Superior temporal gyrus (tissue), 1 donor: ENCODE data around the gene HFE.
"Not testable (repeated sequence)": the region's sequence is repeated elsewhere in the genome, so short reads cannot be mapped to it uniquely, and the experiment has no call there.

Experiments
- DNase-seq: peaks from one replicate; pipeline ENCODE4 v3.0.0-alpha.2; 2016; ENCODE audit errors: extremely low spot score

HFE gene

DNA sequence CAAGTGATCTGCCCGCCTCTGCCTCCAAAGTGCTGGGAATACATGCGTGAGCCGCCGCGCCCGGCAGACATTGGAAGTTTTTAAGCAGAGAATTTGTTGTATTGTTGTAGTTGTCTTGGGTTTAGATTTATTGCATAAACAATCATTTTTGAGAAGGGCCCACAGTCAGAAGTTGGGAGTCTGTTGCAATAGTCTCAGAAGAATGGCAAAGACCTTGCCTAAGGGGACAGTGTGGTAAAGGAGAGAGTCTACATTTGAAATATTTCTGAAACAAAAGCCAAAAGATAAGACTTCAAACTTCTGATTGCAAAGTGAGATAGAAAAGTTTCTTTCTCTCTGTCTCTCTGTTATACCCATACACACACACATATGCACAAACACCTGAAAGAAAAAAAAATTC is 22.5 kb downstream of the HFE start:
- DNase-seq: no peak

DNA sequence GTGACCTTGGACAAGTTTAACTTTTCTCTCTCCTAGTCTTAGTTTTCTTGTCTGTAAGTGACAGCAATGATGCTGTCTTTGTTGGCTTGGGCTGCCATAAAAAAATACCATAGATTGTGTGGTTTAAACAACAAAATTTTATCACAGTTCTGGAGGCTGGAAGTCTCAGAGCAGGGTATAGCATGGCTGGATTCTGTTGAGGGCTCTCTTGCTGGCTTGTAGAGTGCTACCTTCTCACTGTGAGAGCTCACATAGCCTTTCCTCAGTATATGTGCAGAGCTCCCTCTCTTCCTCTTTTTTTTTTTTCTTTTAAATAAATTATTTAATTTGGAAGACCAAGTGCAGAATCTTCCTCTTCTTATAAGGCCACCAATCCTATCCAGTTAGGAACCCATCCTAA is 26.3 kb downstream of the HFE start:
- DNase-seq: no peak

DNA sequence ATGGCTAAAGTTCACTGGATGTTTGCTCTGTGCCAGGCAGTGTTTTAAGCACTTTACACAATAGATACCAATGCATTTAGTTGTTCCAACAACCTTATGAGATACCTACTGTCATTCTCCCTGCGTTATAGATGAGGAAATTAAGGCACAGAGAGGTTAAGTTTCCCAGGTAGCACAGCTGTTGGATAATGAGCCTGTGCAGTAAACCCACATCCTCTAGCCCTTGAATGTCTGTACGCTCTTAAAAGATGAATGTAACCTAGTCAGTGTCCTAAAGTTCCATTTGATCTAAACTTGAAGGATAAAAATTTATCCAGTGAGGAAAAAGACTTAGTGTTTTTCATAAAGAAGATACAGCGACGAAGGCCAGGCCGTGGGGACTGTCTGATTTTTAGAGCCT is 28.0 kb downstream of the HFE start:
- no peak for DNase-seq

DNA sequence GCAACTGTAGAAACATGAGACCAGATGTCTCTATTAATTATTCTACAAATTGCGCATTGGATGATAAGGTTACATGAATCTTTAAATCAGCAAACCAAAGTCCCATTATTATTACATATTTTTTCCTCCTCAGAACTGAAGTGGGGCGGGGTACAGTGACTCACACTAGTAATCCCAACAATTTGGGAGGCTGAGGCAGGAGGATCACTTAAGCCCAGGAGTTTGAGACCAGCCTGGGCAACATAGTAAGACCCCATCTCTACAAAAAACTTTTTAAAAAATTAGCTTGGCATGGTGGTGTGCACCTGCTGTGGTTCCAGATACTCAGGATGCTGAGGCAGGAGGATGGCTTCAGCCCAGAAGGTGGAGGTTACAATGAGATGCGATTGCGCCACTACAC is 29.0 kb downstream of the HFE start:
- DNase-seq: no peak

DNA sequence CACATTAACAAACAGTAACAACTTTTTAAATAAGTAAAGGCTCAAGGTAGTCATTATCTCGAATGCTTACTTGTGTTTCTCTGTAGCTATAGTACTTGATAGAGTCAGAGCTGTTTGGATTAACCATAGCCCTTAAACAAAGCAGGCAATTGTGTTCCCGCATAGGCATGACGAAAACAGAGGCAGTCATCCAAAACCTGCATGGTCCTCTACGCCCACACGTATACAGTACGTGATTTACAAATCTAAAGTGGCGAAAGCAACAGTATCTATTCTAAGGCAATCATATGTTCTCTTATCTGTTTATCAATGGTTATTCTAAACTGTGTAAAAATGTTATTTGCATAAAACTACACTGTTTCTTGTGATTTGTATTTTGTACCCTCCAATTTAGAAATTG is 31.8 kb downstream of the HFE start:
- peak; percentile 89 for DNase-seq

DNA sequence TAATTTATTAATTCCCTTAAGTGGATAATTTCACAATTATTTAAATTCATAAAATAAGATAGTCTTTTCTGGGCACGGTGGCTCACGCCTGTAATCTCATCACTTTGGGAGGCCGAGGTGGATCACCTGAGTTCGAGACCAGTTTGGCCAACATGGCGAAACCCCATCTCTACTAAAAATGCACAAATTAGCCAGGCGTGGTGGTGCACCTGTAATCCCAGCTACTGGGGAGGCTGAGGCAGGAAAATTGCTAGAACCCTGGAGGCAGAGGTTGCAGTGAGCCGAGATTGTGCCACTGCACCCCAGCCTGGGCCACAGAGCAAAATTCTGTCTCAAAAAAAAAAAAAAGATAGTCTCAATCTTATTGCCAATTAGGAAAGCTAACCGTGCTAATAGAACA is 32.9 kb downstream of the HFE start:
- DNase-seq: not testable (repeated sequence)

DNA sequence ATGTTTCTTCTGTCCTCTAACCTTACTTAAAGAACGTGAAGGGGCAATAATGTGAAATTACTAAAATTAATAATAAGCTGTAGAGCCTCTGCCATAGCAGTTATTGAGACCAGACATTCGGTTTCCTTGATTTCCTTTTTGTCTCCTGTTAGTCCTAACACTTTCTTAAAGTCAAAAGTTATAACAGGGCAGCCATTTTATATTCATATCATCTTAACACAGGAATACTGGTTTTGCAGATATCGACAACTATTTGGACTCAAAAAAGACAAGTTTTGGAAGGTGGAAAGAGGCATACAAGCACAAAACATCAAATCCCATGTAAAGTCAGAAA is 33.5 kb downstream of the HFE start:
- DNase-seq: no peak

DNA sequence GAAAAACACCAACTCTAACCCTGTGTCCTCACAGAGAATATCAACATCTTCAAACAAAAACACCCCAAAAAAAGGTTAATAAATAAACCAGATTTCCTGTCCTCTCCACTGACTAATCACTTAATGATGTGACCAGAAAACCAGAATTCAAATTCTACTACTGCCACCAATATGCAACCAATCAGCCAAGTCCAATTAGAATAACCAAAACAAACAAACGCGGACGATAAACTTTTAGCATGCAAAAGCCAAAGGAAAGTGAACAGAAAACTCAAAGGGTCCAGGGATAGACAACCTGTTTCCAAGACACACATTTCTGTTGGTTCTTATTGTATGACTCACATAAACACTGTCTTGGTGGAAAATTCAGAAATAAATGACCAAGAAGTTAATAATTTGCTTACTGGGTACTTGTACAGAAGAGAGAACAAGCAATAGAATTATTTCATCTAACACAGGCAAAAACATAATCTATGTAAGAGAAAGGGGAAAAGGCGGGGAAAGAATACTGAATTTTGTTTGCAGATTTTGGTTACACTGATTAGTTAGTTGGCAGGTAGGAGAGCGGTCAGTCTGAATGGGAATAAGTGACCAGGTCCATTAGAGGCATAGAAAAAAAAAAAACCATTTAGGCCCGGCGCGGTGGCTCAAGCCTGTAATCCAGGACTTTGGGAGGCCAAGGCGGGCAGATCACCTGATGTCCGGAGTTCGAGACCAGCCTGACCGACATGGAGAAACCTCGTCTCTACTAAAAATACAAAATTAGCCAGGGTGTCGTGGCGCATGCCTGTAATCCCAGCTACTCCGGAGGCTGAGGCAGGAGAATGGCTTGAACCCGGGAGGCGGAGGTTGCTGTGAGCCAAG is 34.1 kb downstream of the HFE start:
- DNase-seq: no peak

DNA sequence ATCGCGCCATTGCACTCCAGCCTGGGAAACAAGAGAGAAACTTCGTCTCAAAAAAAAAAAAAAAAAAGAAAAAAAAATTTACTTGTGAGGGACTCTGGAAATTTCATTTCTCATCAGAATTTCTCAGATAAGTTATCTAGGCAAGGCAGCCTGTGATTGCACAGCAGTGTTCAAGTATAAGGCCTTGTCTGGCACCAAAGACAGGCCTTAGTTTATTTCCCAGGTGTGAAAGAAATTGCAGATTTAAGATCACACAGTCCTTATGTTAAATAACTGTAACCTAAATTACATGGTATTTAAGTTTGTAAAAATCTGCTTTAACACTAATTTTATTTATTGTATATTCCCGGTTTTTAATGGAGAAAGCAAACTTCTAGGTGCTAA is 34.8 kb downstream of the HFE start:
- no peak for DNase-seq

DNA sequence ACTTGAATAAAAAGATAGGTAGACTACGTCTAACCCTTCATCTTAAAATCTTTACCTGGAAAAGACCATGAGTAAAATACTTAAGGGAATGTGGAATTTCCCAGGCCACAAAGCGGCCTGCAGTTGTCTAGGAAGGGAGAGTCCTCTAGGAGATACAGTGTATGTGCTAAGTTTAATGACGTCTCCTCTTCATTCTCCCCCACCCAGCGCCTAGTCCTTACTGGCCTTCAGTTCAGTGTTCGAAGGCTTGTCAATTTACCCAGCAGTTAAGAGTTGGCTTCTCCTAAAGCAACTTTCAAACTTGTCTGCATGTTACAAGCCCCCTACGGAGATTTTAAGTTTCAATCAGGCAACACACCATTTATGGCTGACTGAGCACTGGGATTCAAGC is 35.2 kb downstream of the HFE start:
- DNase-seq: no peak

DNA sequence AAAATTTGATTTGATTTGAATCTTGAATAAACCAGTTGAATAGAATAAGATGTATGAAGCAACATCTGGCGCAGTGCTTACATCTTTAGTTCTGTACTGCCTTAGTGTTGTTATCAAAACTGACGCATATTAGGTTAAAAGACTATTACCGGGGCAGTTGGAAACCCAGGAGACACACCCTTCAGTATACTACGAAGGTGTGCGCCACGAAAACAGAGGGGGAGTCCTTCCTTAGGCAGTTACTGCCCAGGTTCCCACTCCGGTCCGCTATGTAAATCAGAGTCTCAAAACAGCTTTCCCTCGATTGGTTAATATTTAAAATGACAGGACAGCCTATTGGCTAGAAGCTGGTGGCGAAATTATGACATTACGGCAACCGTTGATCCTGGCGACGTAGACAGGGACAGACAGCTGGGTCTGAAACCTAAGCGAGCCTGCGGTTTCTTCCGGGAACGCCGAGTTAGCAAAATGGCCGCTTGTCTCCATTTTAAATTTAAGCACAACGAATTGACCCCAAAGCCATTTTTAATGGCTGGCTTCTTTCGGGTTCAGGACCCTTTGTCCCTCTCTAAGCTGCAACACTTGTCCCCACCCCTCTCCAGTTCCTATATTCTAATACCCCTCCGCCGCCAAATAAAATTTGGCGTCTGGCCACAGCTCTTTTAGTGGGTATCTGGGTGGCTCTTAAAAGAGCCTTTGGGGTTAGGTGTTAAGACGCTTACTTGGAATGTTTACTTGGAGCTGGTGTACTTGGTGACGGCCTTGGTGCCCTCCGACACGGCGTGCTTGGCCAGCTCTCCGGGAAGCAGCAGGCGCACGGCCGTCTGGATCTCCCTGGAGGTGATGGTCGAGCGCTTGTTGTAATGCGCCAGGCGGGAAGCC is 35.8 kb downstream of the HFE start:
- peak; percentile 100 for DNase-seq

DNA sequence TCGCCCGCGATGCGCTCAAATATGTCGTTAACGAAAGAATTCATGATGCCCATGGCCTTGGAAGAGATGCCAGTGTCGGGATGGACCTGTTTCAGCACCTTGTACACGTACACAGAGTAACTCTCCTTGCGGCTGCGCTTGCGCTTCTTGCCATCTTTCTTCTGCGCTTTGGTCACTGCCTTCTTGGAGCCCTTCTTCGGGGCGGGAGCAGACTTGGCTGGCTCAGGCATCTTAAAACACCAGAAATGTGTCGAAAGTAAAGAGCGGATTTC is 36.4 kb downstream of the HFE start:
- DNase-seq: no peak

DNA sequence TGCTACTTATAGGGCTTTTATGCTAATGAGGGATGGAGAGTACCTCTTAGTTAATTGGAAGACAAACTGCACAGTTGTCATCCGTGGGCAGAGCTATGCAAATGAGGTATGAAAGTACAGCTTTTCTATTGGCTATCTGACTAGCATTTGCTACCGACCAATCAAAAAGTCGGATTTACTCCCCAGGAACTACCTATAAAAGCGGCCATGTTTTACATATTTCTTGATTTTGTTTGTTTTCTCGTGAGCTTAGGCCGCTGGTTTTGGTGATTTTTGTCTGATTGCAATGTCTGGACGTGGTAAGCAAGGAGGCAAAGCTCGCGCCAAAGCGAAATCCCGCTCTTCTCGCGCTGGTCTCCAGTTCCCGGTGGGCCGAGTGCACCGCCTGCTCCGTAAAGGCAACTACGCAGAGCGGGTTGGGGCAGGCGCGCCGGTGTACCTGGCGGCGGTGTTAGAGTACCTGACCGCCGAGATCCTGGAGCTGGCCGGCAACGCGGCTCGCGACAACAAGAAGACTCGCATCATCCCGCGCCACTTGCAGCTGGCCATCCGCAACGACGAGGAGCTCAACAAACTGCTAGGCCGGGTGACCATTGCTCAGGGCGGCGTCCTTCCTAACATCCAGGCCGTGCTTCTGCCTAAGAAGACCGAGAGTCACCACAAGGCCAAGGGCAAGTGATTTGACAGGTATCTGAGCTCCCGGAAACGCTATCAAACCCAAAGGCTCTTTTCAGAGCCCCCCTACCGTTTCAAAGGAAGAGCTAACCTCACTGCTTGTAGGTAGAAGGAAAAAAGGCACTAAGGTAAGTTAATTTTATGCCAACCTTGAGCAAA is 36.9 kb downstream of the HFE start:
- DNase-seq: peak; percentile 100

DNA sequence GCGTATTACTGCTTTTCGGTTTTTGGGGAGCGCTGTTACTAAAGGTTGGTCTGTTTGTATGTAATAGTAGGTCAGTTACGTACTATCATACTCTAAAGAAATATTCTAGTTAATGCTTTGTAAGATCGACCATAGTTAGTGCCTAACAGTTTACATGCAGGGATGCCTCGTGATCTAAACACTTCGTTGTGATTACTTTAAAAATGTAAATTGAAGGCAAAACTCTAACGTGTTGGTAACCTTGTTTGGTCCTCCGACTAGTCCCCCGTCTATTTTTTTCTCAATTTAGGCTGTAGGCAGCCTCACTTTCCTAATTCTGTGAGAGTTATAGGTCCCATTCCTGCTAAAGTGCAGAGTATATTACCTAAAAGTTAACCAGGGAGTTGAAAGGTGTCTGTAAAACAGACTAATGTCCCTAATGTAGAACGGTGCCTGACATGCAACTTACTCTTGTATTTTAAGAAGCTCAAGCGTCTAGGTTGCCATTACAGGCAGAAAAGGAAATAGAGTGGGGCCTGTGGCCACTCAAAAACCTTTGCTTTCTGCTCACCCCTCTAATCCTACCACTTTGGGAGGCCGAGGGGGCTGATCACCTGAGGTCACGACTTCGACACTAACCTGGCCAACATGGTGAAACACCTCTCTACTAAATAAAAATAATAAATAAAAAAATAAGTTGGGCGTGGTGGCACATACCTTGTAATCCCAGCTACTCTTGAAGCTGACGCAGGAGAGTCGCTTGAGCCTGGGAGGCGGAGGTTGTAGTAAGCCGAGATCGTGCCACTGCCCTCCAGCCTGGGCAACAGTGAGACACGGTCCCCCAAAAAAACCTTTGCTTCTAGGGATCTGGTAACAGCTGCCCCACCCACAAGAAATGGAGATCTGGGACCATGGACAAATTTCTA is 37.8 kb downstream of the HFE start:
- peak; percentile 64 for DNase-seq

DNA sequence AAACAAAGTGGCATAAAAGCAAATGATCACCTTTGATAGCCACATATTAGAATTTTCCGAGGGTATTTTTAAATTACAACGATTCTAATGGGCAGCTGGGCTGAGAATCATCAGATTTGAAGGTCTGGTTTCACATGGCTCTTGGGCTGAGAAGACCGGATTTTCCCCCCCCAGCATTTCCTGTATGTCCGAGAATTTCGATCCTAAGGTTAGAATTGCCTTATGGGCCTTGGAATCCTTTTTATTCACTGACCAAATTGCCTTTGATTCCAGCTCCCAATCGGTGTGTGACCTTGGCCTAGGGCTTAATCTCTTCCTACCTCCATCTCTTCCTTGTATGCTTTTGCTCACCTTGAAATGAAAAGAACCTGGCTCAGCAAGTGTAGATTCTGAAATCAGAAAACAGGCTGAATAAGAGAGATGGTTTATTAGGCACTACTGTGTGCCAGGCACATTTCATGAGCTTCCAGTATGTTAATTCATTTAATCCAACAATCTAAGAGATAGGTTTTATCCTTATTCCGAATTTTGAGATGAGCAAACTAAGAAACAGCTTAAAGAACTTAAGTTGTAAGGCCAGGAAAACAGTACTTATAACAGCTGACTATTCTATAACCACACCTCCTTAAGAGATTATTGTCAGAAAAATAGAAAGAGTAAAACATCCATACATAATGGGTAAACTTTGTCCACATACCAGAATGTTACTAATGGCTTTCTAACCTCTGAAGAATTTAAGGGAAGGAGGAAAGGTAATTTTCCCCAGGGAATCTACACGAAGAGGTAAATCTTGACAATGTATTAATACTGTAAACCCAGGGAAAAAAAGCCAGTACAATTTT is 39.4 kb downstream of the HFE start:
- DNase-seq: no peak

DNA sequence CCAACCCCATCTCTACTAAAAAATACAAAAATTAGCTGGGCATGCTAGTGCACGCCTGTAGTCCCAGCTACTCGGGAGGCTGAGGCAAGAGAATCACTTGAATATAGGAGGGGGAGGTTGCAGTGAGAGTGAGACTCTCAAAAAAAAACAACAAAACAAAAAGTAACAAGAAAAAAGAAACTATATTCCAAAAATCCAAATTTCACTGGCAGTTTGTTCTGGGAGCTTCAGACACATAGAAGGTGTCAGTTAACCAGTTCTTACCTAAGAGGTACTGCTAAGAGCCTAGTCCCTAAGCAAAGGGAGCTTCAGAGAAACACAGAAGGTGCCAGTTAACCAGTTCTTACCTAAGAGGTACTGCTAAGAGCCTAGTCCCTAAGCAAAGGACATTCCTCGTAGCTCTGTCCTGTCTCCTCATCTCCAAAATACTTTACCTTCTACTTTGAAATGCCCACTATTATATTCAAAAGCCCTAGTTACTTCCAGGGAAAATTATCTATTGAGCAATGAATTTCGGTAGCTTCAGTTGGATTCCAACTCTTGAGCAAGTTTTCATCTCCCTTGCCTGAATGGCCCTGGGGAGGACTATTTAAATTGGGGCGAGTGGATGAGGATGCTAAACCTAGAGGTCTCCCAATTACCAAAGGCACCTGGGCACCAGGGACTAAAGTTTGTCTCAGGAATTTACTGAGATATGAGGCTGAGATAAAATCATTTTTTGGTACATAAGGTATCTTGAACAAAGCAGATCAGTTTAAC is 41.0 kb downstream of the HFE start:
- DNase-seq: no peak

DNA sequence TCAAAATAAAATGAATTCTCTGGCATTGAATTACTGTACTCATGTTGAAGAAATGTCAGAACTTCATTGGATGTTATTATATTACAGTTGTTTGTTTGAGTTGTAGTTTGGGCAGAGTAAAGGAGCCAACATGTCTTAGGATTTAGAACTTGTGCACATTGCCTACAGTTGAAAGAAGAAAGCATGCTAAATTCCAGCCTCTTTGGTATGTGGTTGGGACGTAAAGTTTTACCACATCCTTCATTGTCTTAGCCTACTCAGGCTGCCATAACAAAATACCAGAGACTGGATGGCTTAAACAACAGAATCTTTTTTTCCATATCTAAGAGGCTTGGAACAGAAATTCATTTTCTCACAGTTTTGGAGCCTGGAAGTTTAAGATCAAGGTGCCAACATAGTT is 42.4 kb downstream of the HFE start:
- DNase-seq: no peak

DNA sequence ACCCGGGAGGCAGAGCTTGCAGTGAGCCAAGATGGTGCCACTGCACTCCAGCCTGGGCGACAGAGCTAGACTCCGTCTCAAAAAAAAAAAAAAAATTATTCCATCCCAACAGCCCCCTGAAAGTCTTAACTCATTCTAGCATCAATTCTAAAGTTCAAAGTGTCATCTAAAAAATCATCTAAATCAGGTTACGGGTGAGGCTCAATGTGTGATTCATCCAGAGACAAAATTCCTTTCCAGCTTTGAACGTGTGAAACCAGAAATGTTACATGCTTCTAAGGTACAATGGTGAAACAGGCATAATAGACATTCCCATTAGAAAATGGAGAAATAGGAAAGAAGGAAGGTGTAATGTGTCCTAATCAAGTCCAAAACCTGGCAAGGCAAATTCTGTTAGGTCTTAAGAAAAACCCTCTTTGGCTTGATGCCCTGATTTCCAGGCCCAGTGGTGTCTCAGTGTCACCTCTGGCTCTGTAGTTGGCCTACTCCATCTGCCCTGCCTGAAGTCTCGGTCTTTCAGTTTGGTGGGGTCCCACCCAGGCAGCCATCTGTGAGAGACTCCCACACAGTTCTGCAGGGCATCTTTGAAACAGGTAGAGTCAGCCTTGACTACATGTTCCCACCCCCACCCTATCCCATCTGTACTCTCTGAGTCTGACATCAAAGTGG is 43.5 kb downstream of the HFE start:
- DNase-seq: no peak

DNA sequence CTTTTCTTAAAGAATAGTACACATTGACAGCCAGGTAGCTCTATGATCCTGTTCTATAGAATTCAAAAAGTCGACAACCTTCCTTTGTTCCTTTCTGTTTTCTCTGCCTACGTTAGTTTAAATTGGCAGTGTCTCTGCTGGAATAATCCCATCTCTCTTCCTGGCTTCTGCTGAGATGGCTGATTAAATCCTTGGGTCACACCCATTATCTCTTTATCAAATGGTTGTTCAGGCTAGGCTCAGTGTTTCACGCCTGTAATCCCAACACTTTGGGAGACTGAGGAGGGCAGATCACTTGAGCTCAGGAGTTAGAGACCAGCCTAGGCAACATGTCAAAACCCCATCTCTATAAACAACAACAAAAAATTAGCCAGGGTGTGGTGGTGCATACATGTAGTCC is 44.4 kb downstream of the HFE start:
- no peak for DNase-seq
